Prostate gland (tissue), 2 donors: Measurements from ENCODE around the gene WSB1.

Experiments
- CTCF ChIP-seq, 4 experiments: fragments of 200-600 bp in 2 of 4; fragments of 450-650 bp in 2 of 4; sonication (generic) in 2 of 4; IDR thresholded peaks; 1 replicate in 3 of 4; 2 replicates in 1 of 4; pipeline ENCODE4 v1.5.1; 2016 to 2019; ENCODE audit warnings: antibody characterized with exemption in 4 of 4, mild to moderate bottlenecking in 2 of 4, moderate library complexity in 2 of 4
- POLR2A ChIP-seq: fragments of 450-650 bp; IDR thresholded peaks from one replicate; pipeline ENCODE4 v1.6.1; 2016; ENCODE audit warnings: antibody characterized with exemption, mild to moderate bottlenecking
- POLR2AphosphoS5 ChIP-seq: sonication (generic); formaldehyde crosslinking; IDR thresholded peaks from one replicate; pipeline ENCODE4 v1.6.1; 2017; ENCODE audit warnings: antibody characterized with exemption

DNA sequence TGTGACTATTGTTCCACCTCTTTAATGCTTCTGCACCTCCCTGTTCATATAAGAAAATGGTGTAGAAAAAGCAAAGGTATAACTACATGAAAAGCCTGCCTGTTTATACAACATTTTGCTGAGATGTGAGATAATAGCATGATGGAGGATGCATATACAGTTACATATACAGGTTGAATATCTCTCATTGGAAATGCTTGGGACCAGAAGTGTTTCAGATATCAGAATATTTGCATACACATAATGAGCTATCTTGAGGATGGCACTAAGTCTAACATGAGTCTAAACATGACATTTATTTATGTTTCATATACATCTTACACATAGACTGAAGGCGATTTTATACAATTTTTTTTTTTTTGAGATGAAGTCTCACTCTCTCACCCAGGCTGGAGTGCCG is 5.7 kb upstream of the WSB1 start:
- TF ChIP-seq POLR2A (no peak), CTCF (IDR thresholded peaks at IDR 0.05) (no peak), POLR2AphosphoS5 (no peak)
